NT2/D1 (cell line): ENCODE results near the gene PLSCR4.

Experiments used
- DNase-seq: peaks from one replicate; pipeline ENCODE4 v3.0.0-alpha.2; 2011; ENCODE audit warnings: low read depth, low spot score
- H3K27me3 ChIP-seq: 2 replicates; pipeline ENCODE4 v1.6.0; 2011; ENCODE audit warnings: mild to moderate bottlenecking; ENCODE audit not compliant: insufficient read length, insufficient read depth
- H3K36me3 ChIP-seq: 2 replicates; pipeline ENCODE4 v1.6.1; 2011; ENCODE audit warnings: mild to moderate bottlenecking, low read length, mixed read lengths; ENCODE audit not compliant: insufficient read depth, insufficient read length
- H3K4me1 ChIP-seq: 2 replicates; pipeline ENCODE4 v1.5.1; 2011; ENCODE audit not compliant: insufficient read depth, insufficient read length
- H3K4me3 ChIP-seq: 2 replicates; pipeline ENCODE4 v1.5.1; 2011; ENCODE audit warnings: low read depth; ENCODE audit not compliant: insufficient read length
- H3K9ac ChIP-seq: 2 replicates; pipeline ENCODE4 v1.6.0; 2011; ENCODE audit warnings: low read depth; ENCODE audit not compliant: insufficient read length
- H3K9me3 ChIP-seq: 2 replicates; pipeline ENCODE4 v1.5.1; 2011; ENCODE audit warnings: mild to moderate bottlenecking, low read length; ENCODE audit not compliant: insufficient read depth
- SUZ12 ChIP-seq: IDR thresholded peaks from 2 replicates; pipeline ENCODE4 v1.6.1; 2011; ENCODE audit not compliant: insufficient read length, insufficient read depth; ENCODE audit errors: extremely low read depth
- YY1 ChIP-seq: IDR thresholded peaks from 2 replicates; pipeline ENCODE4 v1.6.1; 2011; ENCODE audit not compliant: insufficient read length, insufficient read depth
- ZNF274 ChIP-seq: IDR thresholded peaks from 2 replicates; pipeline ENCODE4 v1.6.1; 2011; ENCODE audit warnings: mild to moderate bottlenecking, low read depth, low read length

Gene PLSCR4

DNA sequence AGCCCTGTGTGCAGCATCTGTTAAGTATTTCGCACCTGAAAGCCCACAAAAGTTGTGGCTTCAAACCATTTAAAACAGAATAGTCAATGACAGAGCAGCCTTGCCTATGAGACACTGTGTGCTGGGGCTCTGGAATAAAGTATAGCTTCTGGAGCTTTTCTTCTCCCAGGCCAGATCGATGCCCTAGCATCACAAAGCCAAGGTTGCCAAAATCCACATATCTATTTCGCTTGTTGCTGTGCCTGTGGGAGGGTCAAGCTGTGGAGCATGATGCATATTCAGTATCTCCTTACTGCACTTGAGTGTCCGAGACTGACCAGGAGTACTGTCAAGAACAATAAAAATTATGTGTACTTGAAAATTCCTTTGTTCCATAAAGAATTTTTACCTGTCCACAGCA is 97.5 kb downstream of the PLSCR4 start:
- Histone ChIP-seq H3K27me3 (no peaks in the 10 kb centered on the region), H3K4me3 (no peak overlapping the region), H3K9me3 (no peaks in the 10 kb centered on the region), H3K9ac (no peak overlapping the region), H3K4me1 (no peaks in the 10 kb centered on the region), H3K36me3 (no peaks in the 10 kb centered on the region)
- TF ChIP-seq YY1 (no peak), ZNF274 (no peak), SUZ12 (no peak)
- DNase-seq: no peak

DNA sequence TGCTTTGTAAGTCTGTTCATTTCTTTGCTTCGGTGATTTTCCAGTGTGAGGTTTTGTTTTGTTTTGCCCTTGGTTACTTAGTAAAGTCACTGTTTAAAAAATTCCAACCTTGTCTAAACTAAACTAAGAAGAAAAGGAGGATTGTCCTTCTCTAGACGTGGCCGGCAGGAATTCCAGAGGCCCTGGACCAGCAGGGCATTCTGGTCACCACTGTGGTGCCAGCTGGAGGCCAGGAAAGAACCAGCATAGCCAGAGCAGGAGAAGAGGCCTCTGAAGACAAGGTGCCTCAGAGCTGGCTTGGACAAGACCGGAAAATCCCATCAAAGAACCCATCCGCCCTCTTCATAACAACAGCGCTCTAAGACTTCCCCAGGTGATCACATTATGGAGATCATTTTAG is 98.1 kb downstream of the PLSCR4 start:
- peaks cover under 1% of the 10 kb centered on the region for H3K36me3 ChIP-seq
- no peak for DNase-seq
- no peaks in the 10 kb centered on the region for H3K4me1 ChIP-seq
- no peaks in the 10 kb centered on the region for H3K9me3 ChIP-seq
- H3K4me3 ChIP-seq: no peak overlapping the region
- no peak for TF ChIP-seq YY1
- TF ChIP-seq SUZ12: no peak
- TF ChIP-seq ZNF274: no peak
- H3K9ac ChIP-seq: no peak overlapping the region
- H3K27me3 ChIP-seq: no peaks in the 10 kb centered on the region

- no peak for DNase-seq
- TF ChIP-seq ZNF274 (no peak), SUZ12 (no peak), YY1 (no peak)
- H3K4me3 ChIP-seq: no peak overlapping the region
- no peaks in the 10 kb centered on the region for H3K27me3 ChIP-seq
- peaks cover 4% of the 10 kb centered on the region for H3K36me3 ChIP-seq
- H3K4me1 ChIP-seq: no peaks in the 10 kb centered on the region
- H3K9me3 ChIP-seq: no peaks in the 10 kb centered on the region
- H3K9ac ChIP-seq: no peak overlapping the region
Observed at GRCh38 chr3:146148468-146148931, 102.4 kb downstream of the PLSCR4 start.

DNA sequence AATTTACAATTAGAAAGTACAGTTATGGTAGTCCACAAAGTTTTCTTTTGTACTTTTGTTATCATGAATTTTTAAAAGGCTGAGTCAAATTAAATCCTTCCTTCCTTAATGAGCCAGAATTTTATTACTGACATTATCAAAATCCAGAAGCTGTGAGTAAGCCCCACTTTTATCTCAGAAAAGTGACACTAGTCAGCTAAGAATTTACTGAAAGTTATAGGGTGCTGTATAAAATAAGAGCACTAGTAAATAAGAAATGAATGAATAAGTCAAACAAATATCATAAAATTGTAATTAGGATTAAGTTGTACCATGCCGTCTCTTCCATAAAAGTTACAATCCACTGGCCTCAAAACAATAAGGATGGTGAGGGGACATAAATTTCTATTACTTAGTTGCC is 105.3 kb downstream of the PLSCR4 start:
- no peak for TF ChIP-seq SUZ12
- TF ChIP-seq YY1: no peak
- no peak for TF ChIP-seq ZNF274
- no peak for DNase-seq
- Histone ChIP-seq H3K9me3 (no peaks in the 10 kb centered on the region), H3K4me3 (no peak overlapping the region), H3K36me3 (peaks cover 4% of the 10 kb centered on the region), H3K4me1 (no peaks in the 10 kb centered on the region), H3K27me3 (no peaks in the 10 kb centered on the region), H3K9ac (no peak overlapping the region)

DNA sequence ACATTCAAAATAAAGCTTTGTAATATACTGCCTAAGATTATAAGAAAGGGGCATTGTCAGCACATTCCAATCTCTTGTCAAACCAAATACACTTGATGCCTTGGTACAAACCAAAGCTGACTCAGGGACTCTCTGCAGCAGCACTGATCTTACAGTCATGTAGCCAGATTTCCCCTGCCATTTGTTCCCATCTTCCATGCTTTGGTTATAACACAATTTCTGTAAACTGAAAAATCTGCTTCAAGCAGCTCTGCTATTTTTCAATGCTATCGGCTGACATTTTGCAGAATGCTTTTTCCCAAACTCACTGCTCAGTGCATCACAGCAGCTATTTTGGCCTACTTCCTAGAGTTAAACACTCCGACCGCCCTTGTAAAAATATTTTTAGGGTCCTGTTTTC is 108.1 kb downstream of the PLSCR4 start:
- no peak for DNase-seq
- Histone ChIP-seq H3K27me3 (no peaks in the 10 kb centered on the region), H3K36me3 (peaks cover 2% of the 10 kb centered on the region), H3K4me3 (no peak overlapping the region), H3K9me3 (no peaks in the 10 kb centered on the region), H3K4me1 (no peaks in the 10 kb centered on the region), H3K9ac (no peak overlapping the region)
- TF ChIP-seq SUZ12 (no peak), ZNF274 (no peak), YY1 (no peak)
